ENCODE results near the gene VAV1. TPM values are rescaled to one million over a fixed set of nuclear protein-coding genes. Genes with fewer than 3 reads are reported as not detected.

The VAV1 gene
- total RNA-seq, 1 experiment from 2014 or later = not detected

GRCh38 chr19:6729573-6730152 is 42.8 kb upstream of the VAV1 start:
- H3K9me3 Mint-ChIP-seq (ENCODE audit: unreplicated experiment) = no peaks in the 10 kb centered on the region
- DNase-seq = no peak
- Histone ChIP-seq H3K27me3 (replicated peaks; ENCODE audit: control insufficient read depth, insufficient read depth, low read length) (no peaks in the 10 kb centered on the region), H3K4me1 (no peaks in the 10 kb centered on the region), H3K36me3 (ENCODE audit: control insufficient read depth, insufficient read depth, low read length) (no peaks in the 10 kb centered on the region; the same call in 1 of the 2 replicates), H3K4me3 (ENCODE audit: low read depth, low read length) (no peak overlapping the region), H3K9me3 (no peaks in the 10 kb centered on the region)
- H3K27me3 Mint-ChIP-seq (ENCODE audit: insufficient read depth, unreplicated experiment) = no peaks in the 10 kb centered on the region
- no peaks in the 10 kb centered on the region for H3K4me1 Mint-ChIP-seq (ENCODE audit: low read depth, unreplicated experiment)
- no peak overlapping the region for H3K4me3 Mint-ChIP-seq (ENCODE audit: unreplicated experiment)
- peak overlapping the region; percentile 46 for H3K27ac Mint-ChIP-seq (ENCODE audit: unreplicated experiment)
- intact Hi-C loops (cut with micrococcal nuclease; ENCODE audit: unreplicated experiment) = no loop called here
- TF ChIP-seq CTCF (IDR thresholded peaks at IDR 0.05; ENCODE audit: insufficient read depth in 1 of 2, low read depth in 1 of 2, low read length in 1 of 2, severe bottlenecking in 1 of 2, unreplicated experiment in 1 of 2) = no peak
- ChIA-PET CTCF (interaction anchor here (1.1 kb wide), 1 partner anchor 8 kb away, joined by 3 read pairs; the partner anchor contains the start of gene GPR108), POLR2A (no interaction called here)
- no TSS peak for BruUV-seq (replicated peaks)
- H3K36me3 Mint-ChIP-seq (ENCODE audit: insufficient read depth, unreplicated experiment) = peaks cover 11% of the 10 kb centered on the region

DNA sequence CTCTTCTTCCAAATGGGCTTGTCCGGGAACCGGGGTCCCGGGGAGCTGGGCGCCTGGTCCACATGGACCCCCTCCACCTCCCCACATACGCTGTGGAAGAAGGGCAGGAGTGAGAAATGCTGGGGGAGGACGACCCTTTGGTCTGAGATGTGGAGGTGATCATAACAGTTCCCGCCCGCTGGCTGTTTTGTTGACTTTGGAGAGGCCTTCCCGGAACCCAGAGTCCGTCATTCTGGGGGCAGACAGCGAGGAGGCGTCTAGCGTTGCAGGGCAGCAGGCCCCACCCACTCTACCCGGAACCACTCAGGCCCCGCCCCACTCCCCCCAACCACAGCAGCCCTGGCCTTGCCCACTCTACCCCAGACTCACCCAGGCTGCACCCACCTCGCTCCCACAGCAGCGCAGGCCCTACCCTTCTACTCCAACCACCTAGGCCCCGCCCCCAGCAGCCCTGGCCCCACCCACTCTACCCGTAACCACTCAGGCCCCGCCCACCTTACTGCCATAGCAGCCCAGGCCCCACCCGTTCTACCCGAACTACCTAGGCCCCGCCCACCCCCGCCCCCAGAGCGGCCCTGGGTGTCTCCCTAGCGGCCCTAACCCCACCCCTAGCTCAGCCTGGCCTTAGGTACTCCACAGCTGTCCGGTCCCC is 42.2 kb upstream of the VAV1 start:
- no TSS peak for BruUV-seq (replicated peaks)
- no peaks in the 10 kb centered on the region for H3K4me1 Mint-ChIP-seq (ENCODE audit: low read depth, unreplicated experiment)
- no peaks in the 10 kb centered on the region; the same call in 1 of the 2 replicates for H3K36me3 ChIP-seq (ENCODE audit: control insufficient read depth, insufficient read depth, low read length)
- H3K4me3 ChIP-seq (ENCODE audit: low read depth, low read length) = no peak overlapping the region
- intact Hi-C loops (cut with micrococcal nuclease; ENCODE audit: unreplicated experiment) = no loop called here
- H3K4me3 Mint-ChIP-seq (ENCODE audit: unreplicated experiment) = no peak overlapping the region
- H3K27me3 ChIP-seq (replicated peaks; ENCODE audit: control insufficient read depth, insufficient read depth, low read length) = no peaks in the 10 kb centered on the region
- ChIA-PET POLR2A (no interaction called here), CTCF (no interaction called here)
- H3K27ac Mint-ChIP-seq (ENCODE audit: unreplicated experiment) = no peak overlapping the region
- no peaks in the 10 kb centered on the region for H3K9me3 ChIP-seq
- no peak for TF ChIP-seq CTCF (IDR thresholded peaks at IDR 0.05; ENCODE audit: insufficient read depth in 1 of 2, low read depth in 1 of 2, low read length in 1 of 2, severe bottlenecking in 1 of 2, unreplicated experiment in 1 of 2)
- no peak for DNase-seq
- no peaks in the 10 kb centered on the region for H3K9me3 Mint-ChIP-seq (ENCODE audit: unreplicated experiment)
- peaks cover 11% of the 10 kb centered on the region for H3K36me3 Mint-ChIP-seq (ENCODE audit: insufficient read depth, unreplicated experiment)
- H3K4me1 ChIP-seq = no peaks in the 10 kb centered on the region
- no peaks in the 10 kb centered on the region for H3K27me3 Mint-ChIP-seq (ENCODE audit: insufficient read depth, unreplicated experiment)

DNA sequence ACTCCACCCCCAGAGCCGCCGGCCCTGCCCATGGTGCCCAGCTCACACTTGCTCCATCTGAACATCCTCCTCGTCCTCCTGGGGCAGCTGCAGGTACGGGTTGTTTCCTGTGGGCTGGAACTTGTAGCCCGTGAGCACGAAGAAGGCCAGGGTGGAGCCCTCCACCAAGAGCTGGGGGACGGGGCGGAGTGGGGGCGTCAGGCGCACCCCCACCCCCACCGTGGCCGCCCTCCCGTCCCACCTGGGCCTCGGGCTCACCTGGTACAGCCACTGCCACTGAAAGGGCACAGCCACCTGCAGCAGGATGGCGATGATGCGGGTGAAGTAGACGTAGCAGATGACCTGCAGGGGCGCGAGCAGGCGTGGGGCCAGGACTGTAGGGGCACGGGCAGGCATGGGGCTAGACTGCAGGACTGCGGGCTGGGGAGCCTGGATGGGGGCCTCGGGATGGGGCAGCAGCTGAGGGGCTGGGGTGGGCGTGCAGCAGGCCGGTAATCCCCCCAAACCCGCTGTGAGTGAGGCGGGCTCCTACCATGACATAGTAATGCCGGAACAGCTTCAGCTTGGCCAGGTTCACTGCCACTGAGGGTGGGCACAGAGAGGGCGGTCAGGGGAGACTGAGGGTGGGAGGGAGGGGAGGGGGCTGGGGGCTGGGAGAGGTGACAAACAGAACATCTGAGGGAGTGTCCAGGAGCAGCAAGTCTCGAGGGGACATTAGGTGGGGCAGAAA is 41.4 kb upstream of the VAV1 start:
- intact Hi-C loops (cut with micrococcal nuclease; ENCODE audit: unreplicated experiment) = no loop called here
- peaks cover 3% of the 10 kb centered on the region for H3K4me1 Mint-ChIP-seq (ENCODE audit: low read depth, unreplicated experiment)
- no peak overlapping the region for H3K27ac Mint-ChIP-seq (ENCODE audit: unreplicated experiment)
- CTCF ChIA-PET = no interaction called here
- no peak for DNase-seq
- POLR2A ChIA-PET = no interaction called here
- TF ChIP-seq CTCF (IDR thresholded peaks at IDR 0.05; ENCODE audit: insufficient read depth in 1 of 2, low read depth in 1 of 2, low read length in 1 of 2, severe bottlenecking in 1 of 2, unreplicated experiment in 1 of 2) = no peak
- Histone ChIP-seq H3K36me3 (ENCODE audit: control insufficient read depth, insufficient read depth, low read length) (no peaks in the 10 kb centered on the region; the same call in 1 of the 2 replicates), H3K4me3 (ENCODE audit: low read depth, low read length) (no peak overlapping the region), H3K27me3 (replicated peaks; ENCODE audit: control insufficient read depth, insufficient read depth, low read length) (no peaks in the 10 kb centered on the region), H3K9me3 (no peaks in the 10 kb centered on the region), H3K4me1 (peaks cover 2% of the 10 kb centered on the region; the same call in 1 of the 2 replicates)
- no peak overlapping the region for H3K4me3 Mint-ChIP-seq (ENCODE audit: unreplicated experiment)
- peaks cover 11% of the 10 kb centered on the region for H3K36me3 Mint-ChIP-seq (ENCODE audit: insufficient read depth, unreplicated experiment)
- no TSS peak for BruUV-seq (replicated peaks)
- no peaks in the 10 kb centered on the region for H3K27me3 Mint-ChIP-seq (ENCODE audit: insufficient read depth, unreplicated experiment)
- no peaks in the 10 kb centered on the region for H3K9me3 Mint-ChIP-seq (ENCODE audit: unreplicated experiment)

Measured in Caco-2 (cell line).